Kidney glomerular epithelial cell (primary cell): Measurements from ENCODE around the gene RNF34.

Experiments
- DNase-seq: peaks from one replicate; lab custom pipeline; 2025; lab: John Stamatoyannopoulos, UW

The RNF34 gene

GRCh38 chr12:121390856-121391255 is 9.1 kb upstream of the RNF34 start:
- no peak for DNase-seq

GRCh38 chr12:121391619-121392324 is 8.1 kb upstream of the RNF34 start:
- DNase-seq, result no peak

- no peak for DNase-seq
These were observed 7.6 kb upstream of the RNF34 start for GRCh38 chr12:121392325-121392716.

DNA sequence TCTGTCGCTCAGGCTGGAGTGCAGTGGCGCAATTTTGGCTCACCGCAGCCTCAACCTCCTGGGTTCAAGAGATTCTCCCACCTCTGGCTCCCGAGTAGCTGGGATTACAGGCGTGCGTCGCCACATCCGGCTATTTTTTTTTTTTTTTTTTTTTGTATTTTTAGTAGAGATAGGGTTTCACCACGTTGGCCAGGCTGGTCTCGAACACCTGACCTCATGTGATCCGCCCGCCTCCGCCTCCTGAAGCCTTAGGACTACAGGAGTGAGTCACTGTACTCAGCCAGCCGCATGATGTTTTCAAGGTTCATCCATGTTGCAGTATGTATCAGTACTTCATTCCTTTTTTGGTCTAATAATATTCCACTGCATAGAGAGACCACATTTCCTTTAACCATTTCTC is 2.4 kb upstream of the RNF34 start:
- no peak for DNase-seq

DNA sequence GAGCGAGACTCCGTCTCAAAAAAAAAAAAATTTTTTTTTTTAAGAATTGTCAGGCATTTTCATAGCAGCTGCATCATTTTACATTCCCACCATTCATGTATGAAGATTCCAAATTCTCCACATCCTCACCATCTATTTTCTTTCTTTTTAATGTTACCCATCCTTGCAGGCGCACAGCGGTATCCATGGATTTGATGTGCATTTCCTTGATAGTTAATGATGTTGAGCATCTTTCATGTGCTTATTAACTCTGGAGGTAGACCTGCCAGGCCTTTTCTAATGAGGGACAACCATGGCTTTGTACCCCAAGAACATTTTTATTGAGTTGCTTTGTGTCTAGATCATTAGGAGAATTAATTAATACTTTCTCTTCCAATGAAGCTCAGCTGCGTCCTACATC is 1.6 kb upstream of the RNF34 start:
- no peak for DNase-seq

DNA sequence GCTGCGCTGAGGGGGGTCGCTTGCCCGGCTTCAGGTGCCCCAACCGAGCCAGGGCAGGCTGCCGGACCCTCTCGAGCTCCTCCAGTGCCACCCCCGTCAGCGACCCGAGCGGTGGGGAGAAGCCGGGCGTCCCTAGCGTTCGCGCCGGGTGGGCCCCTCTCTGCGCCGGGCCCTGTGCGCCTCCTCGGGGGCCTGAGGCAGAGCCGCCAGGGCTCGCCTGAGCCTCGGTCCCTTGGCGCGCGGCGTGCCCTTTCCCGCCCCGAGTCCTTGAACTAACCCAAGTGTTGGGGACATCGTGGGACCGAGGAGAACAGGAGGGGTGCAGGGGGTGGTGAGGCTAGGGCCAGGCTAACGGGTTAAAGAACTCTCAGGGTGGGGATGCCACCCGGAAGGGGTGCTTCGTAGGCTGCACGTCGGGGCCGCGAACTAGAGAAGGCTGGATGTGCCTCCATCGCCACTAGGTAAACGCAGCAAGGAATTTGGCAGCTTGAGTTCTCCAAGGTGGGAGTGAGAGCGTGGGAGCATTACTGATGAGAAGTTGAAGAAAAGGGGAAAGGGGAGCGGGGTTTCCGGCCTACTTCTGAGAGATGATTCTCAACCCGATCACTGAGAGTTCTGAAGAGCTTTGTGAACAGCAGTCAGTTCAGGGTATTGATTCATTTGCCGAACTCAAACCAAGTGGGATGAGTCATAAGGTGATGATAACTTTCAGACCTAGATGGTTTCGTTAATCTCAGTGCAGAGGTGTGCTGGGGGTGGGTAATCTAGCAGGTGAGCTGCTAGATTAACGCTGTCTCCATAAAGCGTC is 618 bp downstream of the RNF34 start:
- peak; percentile 44 for DNase-seq

DNA sequence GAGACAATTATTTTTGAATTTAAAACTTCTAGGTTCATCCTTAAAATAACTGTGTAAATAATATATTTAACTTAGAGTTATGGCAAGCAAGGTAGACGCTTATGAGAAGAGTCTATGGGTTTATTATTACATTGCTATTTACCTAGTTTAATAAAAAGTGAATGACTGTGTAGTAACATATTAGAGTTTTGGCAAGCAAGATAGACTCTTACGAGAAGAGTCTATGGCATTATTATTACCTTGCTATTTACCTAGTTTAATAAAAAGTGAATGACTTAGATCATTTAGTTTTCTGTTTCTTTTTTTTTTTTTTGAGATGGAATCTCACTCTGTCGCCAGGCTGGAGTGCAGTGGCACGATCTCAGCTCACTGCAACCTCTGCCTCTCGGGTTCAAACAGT is 3.8 kb downstream of the RNF34 start:
- no peak for DNase-seq

- DNase-seq, result no peak
These were observed 4.8 kb downstream of the RNF34 start for GRCh38 chr12:121404734-121405133.

GRCh38 chr12:121405211-121405610 is 5.3 kb downstream of the RNF34 start:
- DNase-seq, result no peak

DNA sequence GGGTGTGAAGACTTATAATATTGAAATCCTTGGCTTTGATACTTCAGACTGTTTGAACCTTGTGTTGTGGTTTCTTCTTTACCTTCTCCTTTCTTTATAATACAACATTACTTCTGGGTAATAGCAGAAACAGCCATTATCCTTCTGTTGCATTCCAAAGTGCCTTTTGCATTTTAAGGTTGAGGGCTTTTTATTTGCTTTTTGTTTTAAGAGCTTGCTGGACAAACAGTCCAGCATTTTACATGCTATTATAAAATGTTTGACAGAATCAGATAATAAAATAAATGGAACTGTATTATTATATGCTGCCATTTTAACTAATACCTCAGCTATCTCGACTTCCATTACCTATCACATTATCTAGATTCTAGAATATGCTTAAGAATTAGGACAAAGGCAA is 14.0 kb downstream of the RNF34 start:
- DNase-seq, result no peak

DNA sequence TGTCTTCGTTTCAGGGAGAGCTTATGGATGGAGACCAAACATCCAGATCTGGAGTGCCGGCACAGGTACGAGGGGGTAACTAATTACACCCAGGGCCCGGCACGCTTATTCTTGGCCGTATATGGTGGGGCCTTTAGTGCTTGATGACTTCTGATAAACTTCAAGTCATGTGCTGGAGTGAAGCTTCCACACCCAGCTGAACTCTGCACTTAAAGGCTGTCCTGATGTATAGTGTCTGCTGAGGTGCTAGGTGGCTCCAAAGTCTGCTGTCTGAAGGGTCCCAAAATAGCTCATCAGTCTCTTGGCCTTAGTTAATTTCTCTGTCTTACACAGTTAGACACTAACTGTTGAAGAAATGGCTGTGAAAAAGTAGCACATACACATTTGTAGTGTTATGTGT is 17.9 kb downstream of the RNF34 start:
- no peak for DNase-seq

DNA sequence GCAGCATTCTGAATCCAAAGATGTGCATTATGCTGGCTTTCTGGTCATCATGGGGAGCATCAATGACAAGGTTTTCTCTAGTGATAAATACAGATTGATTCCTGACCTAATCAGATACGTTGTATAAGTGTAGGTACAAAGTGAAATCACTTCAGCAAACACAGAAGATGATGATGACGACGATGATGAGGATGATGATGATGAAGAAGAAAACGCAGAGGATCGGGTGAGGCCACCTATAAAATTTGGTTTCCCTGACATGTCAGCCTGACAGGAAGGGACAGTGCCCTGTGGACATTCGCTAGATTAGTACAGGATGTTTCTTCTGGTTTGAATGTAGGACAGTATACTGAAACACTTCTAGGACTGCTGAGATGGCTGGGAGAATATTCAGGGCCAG is 20.2 kb downstream of the RNF34 start:
- no peak for DNase-seq

GRCh38 chr12:121423253-121423652 is 23.3 kb downstream of the RNF34 start:
- no peak for DNase-seq

GRCh38 chr12:121423682-121424623 is 24.0 kb downstream of the RNF34 start:
- DNase-seq, result no peak

- DNase-seq, result no peak
These were observed 24.7 kb downstream of the RNF34 start for GRCh38 chr12:121424624-121424975.

DNA sequence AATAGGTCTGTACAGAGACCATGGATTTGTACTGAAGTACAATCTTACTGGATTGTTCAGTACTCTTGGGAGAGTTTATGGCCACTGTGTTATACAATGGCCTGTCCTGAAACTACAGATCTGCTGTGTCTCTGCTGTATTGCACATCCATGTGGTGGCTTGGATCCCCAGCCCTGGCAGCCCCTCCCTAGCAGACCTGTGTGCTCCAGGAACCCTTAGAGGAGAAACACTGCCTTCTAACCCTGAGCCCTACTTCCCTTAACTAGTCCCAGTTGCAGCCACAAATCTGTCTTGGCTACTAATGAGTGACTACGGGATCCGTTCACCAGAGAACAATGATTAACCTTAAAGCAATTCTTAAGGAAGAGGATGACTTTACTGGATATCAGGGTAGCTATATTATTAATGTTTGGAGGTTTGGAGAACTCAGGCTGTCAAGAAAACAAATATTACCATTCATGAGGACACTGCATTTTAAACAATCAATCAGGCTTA is 27.7 kb downstream of the RNF34 start:
- no peak for DNase-seq

DNA sequence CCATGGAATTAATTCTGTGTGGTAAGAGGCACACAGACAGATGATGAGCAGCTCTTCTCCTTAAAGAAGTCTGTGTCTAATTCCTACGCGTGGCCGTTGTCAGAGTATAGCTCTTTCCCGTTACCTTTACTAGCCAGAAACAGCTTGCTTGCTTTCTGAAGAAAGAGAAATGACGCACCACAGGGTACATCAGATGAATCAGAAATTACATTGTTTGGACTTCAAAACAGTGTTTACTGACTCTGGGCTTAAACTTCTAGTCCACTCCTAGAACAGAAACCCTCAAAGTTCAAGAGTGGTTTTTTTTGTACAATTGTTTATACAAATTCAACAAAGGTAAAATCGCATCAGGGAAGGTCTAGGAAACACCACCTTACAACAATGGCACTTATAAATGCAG is 29.0 kb downstream of the RNF34 start:
- DNase-seq, result no peak

DNA sequence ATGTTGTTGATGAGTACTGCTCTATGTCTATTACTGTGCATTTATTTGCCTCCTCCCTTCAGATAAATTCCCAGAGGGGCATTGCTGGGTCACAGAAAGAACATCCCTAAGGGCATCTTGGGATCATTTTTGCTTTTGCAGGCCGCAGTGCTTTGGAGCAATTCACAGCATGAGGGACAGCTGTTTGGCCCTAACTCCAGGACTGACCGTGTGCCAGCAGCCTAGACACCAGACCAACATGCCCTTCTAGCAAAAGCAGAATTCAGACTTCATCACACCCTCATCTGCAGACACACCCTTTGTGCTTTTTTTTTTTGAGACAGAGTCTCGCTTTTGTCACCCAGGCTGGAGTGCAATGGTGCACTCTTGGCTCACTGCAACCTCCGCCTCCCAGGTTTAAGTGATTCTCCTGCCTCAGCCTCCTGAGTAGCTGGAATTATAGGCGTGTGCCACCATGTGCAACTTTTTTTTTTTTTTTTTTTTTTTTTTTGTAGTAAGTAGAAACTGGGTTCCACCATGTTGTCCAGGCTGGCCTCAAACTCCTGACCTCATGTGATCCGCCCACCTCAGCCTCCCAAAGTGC is 31.0 kb downstream of the RNF34 start:
- no peak for DNase-seq

GRCh38 chr12:121432740-121433480 is 33.0 kb downstream of the RNF34 start:
- no peak for DNase-seq

- DNase-seq, result no peak
These were observed 36.8 kb downstream of the RNF34 start for GRCh38 chr12:121436706-121437105.

DNA sequence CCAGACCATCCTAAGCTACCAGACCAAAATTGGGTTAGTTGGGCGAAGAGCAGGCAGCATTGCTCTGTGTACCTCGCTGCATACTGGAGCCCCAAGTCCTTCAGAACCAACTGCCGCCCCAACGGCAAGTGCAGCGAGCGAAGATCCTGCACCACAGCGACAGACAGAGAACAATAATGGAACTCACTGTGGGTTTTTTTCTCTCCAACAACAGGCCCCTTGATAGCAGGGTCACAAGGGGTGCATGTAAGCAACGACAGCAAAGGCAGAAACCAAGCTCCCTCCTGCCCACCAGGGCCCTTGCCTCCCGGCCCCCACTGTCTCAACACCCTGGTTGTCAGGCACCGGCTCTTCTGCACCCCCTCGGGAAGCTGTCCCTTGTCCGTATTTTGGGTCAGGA is 39.0 kb downstream of the RNF34 start:
- DNase-seq, result no peak
